ENCODE data around the gene MYH15.

DNA sequence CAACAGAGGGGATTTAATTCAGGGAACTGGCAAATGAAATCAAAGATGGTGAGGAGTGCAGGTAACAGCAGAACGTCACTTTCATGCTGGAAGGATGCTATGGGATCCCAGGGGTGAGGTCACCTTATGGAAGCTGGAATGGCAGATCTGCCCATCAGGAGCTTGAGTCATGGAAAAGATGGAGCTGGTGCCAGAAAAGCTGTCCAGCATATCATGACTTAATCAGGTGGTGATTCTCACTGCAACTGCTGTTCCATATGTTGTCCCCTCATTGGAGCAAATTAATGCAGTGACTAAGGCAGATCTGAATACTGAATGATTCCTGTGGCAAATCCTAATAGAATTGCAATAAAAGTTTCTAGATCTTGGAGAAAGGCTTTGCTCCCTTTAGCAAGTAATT is 175.7 kb downstream of the MYH15 start:
- no peak for TF ChIP-seq POLR2A (IDR thresholded peaks at IDR 0.05; ENCODE audit: control extremely low read depth in 1 of 2, low read depth in 2 of 2, low read length in 2 of 2)
- no peak for TF ChIP-seq CTCF (IDR thresholded peaks at IDR 0.05; ENCODE audit: control extremely low read depth in 1 of 3, insufficient read depth in 1 of 3, low read depth in 1 of 3, low read length in 3 of 3)
